DND-41 (cell line): Measurements from ENCODE around the gene ASCL1.

ENCODE experiments used
- EZH2 ChIP-seq: IDR thresholded peaks from 3 replicates; pipeline ENCODE4 v1.6.1; 2012; ENCODE audit warnings: borderline replicate concordance, low read depth, mild to moderate bottlenecking, moderate library complexity, low read length, inconsistent platforms; ENCODE audit not compliant: severe bottlenecking
- TF ChIP-seq, protein P1 (sequence below): IDR thresholded peaks from 2 replicates; pipeline ENCODE4 v1.5.1; 2012; ENCODE audit warnings: borderline replicate concordance, low read length, moderate library complexity, mild to moderate bottlenecking; ENCODE audit not compliant: poor library complexity, severe bottlenecking; ENCODE audit errors: extremely low read depth

DNA sequence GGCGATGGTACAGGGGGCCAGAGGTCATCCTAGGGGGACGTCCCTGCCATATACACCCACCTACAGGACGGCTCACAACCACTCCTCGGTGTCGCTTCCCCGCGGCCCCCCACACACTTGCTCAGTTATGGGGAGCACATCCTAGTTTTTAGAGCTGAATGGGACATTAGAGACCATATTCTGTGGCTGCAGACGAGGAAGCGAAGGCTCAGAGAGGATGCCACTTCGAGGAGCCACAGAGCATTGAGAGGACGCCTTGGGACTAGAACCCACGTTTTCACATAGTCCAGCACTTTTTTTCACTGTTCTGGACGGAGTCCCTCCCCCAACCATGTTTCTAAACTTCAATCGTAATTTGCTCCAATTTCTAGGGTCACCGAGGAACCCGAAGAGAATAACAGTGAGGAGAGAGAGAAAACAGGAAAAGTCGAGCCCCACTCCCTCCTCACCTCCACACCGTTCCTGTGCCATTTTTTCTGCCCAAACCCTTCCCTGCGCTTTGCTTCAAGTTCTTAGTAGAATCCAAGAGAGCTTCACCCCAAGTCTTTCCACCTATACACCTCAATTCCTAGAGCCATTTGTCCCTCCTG is 641 bp upstream of the ASCL1 start:
- no peak for TF ChIP-seq EZH2
- TF ChIP-seq, protein P1, sequence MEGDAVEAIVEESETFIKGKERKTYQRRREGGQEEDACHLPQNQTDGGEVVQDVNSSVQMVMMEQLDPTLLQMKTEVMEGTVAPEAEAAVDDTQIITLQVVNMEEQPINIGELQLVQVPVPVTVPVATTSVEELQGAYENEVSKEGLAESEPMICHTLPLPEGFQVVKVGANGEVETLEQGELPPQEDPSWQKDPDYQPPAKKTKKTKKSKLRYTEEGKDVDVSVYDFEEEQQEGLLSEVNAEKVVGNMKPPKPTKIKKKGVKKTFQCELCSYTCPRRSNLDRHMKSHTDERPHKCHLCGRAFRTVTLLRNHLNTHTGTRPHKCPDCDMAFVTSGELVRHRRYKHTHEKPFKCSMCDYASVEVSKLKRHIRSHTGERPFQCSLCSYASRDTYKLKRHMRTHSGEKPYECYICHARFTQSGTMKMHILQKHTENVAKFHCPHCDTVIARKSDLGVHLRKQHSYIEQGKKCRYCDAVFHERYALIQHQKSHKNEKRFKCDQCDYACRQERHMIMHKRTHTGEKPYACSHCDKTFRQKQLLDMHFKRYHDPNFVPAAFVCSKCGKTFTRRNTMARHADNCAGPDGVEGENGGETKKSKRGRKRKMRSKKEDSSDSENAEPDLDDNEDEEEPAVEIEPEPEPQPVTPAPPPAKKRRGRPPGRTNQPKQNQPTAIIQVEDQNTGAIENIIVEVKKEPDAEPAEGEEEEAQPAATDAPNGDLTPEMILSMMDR: no peak
